ENCODE results near the gene OTOGL.

- TF ChIP-seq, protein P1, sequence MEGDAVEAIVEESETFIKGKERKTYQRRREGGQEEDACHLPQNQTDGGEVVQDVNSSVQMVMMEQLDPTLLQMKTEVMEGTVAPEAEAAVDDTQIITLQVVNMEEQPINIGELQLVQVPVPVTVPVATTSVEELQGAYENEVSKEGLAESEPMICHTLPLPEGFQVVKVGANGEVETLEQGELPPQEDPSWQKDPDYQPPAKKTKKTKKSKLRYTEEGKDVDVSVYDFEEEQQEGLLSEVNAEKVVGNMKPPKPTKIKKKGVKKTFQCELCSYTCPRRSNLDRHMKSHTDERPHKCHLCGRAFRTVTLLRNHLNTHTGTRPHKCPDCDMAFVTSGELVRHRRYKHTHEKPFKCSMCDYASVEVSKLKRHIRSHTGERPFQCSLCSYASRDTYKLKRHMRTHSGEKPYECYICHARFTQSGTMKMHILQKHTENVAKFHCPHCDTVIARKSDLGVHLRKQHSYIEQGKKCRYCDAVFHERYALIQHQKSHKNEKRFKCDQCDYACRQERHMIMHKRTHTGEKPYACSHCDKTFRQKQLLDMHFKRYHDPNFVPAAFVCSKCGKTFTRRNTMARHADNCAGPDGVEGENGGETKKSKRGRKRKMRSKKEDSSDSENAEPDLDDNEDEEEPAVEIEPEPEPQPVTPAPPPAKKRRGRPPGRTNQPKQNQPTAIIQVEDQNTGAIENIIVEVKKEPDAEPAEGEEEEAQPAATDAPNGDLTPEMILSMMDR (conservative IDR thresholded peaks at IDR 0.05), result no peak
- no peak for TF ChIP-seq EZH2 (IDR thresholded peaks at IDR 0.05; ENCODE audit: low read depth)
Observed at GRCh38 chr12:80199931-80200330, 100.6 kb downstream of the OTOGL start.
